NB4 (cell line): ENCODE measurements around the gene CASP8.

Experiments used
- DNase-seq: peaks from one replicate; pipeline ENCODE4 v3.0.0; 2010; ENCODE audit warnings: low read depth
- H3K4me3 ChIP-seq: one replicate; pipeline ENCODE4 v1.5.1; 2011; ENCODE audit warnings: mild to moderate bottlenecking, low read depth, low read length, moderate library complexity
- CTCF ChIP-seq: IDR thresholded peaks from one replicate; pipeline ENCODE4 v1.5.1; 2012; ENCODE audit warnings: low read depth, low read length
- MAX ChIP-seq: IDR thresholded peaks from 2 replicates; pipeline ENCODE4 v1.6.1; 2011; ENCODE audit warnings: low read depth, low read length
- MYC ChIP-seq: IDR thresholded peaks from 2 replicates; pipeline ENCODE4 v1.6.1; 2011; ENCODE audit warnings: low read depth, low read length
- POLR2A ChIP-seq: IDR thresholded peaks from 2 replicates; pipeline ENCODE4 v1.6.1; 2011; ENCODE audit warnings: mild to moderate bottlenecking; ENCODE audit not compliant: insufficient read length; ENCODE audit errors: extremely low read depth

Gene CASP8

GRCh38 chr2:201242571-201243277 lies 17.6 kb upstream of the CASP8 start:
- DNase-seq, result no peak
- no peak for TF ChIP-seq MYC
- TF ChIP-seq POLR2A, result no peak
- TF ChIP-seq CTCF, result no peak
- TF ChIP-seq MAX, result no peak
- H3K4me3 ChIP-seq, result no peak overlapping the region

- H3K4me3 ChIP-seq, result no peak overlapping the region
- no peak for TF ChIP-seq MYC
- no peak for TF ChIP-seq MAX
- no peak for TF ChIP-seq POLR2A
- TF ChIP-seq CTCF, result no peak
- DNase-seq, result no peak
Measured at GRCh38 chr2:201244829-201245228, 15.5 kb upstream of the CASP8 start.

- TF ChIP-seq MYC, result no peak
- TF ChIP-seq MAX, result no peak
- TF ChIP-seq CTCF, result no peak
- no peak for TF ChIP-seq POLR2A
- no peak for DNase-seq
- no peak overlapping the region for H3K4me3 ChIP-seq
Measured at GRCh38 chr2:201246280-201246679, 14.1 kb upstream of the CASP8 start.

- no peak for TF ChIP-seq MAX
- TF ChIP-seq POLR2A, result no peak
- no peak for TF ChIP-seq CTCF
- no peak for TF ChIP-seq MYC
- DNase-seq, result no peak
- no peak overlapping the region for H3K4me3 ChIP-seq
Measured at GRCh38 chr2:201248288-201248844, 12.0 kb upstream of the CASP8 start.

- H3K4me3 ChIP-seq, result no peak overlapping the region
- TF ChIP-seq CTCF, result no peak
- no peak for DNase-seq
Measured at GRCh38 chr2:201249889-201250288, 10.4 kb upstream of the CASP8 start.
